Naive thymus-derived CD4-positive, alpha-beta T cell (primary cell): Measurements from ENCODE around the gene KRTAP10-4. TPM values are rescaled to one million over a fixed set of nuclear protein-coding genes. Genes with fewer than 3 reads are reported as not detected.
A peak's percentile ranks its signal among the peaks of the same experiment; 100 is the strongest.
"Not testable (repeated sequence)": the region's sequence is repeated elsewhere in the genome, so short reads cannot be mapped to it uniquely, and the experiment has no call there.

Experiments
- ATAC-seq: fragments of 150-1000 bp; cut with Tn5 transposase; 2 replicates; pipeline ENCODE4 v1.10.0; 2021; ENCODE audit warnings: mild to moderate bottlenecking, moderate library complexity
- CTCF ChIA-PET: fragments of 350-600 bp; sonication (Branson Sonifier 250); formaldehyde crosslinking; loops from one replicate; lab custom pipeline; 2021; ENCODE audit warnings: antibody characterized with exemption; lab: Charles Lee
- POLR2A ChIA-PET: fragments of 350-600 bp; sonication (Branson Sonifier 250); formaldehyde crosslinking; loops from one replicate; lab custom pipeline; 2021; ENCODE audit warnings: antibody characterized with exemption, inconsistent platforms; lab: Charles Lee
- DNase-seq, 9 donors: peaks; one replicate each; pipeline versions ENCODE4 v3.0.0 to v3.0.0-alpha.2; 2020 to 2022; ENCODE audit warnings: mixed read lengths in 1 of 9
- H3K27ac ChIP-seq: one replicate; pipeline ENCODE4 v1.7.0; 2013; ENCODE audit warnings: mild to moderate bottlenecking, low read depth, low read length, moderate library complexity
- H3K27me3 ChIP-seq, 2 donors: one replicate each; pipeline ENCODE4 v1.7.0; 2013; ENCODE audit warnings: low read length in 2 of 2, mild to moderate bottlenecking in 2 of 2, moderate library complexity in 2 of 2; ENCODE audit not compliant: control insufficient read depth in 2 of 2, insufficient read depth in 2 of 2
- H3K36me3 ChIP-seq, 3 experiments: 1 replicate in 2 of 3; 2 replicates in 1 of 3; pipeline ENCODE4 v1.7.0; 2013; ENCODE audit warnings: low read length in 3 of 3, mild to moderate bottlenecking in 3 of 3, moderate library complexity in 1 of 3; ENCODE audit not compliant: insufficient read depth in 3 of 3, control insufficient read depth in 2 of 3
- H3K4me1 ChIP-seq, 2 donors: one replicate each; pipeline ENCODE4 v1.7.0; 2013; ENCODE audit warnings: low read length in 2 of 2, mild to moderate bottlenecking in 2 of 2, moderate library complexity in 1 of 2; ENCODE audit not compliant: control insufficient read depth in 2 of 2, insufficient read depth in 2 of 2
- H3K4me3 ChIP-seq: 2 replicates; pipeline ENCODE4 v1.7.0; 2013; ENCODE audit warnings: mild to moderate bottlenecking, low read length
- H3K9me3 ChIP-seq, 3 experiments: 1 replicate in 2 of 3; 2 replicates in 1 of 3; pipeline ENCODE4 v1.7.0; 2013; ENCODE audit warnings: low read length in 3 of 3; ENCODE audit not compliant: control insufficient read depth in 2 of 3
- H3K27ac Mint-ChIP-seq, 9 donors: one replicate each; pipeline ENCODE4 v1.8.0; 2020 to 2022; ENCODE audit warnings: mixed read lengths in 9 of 9, mild to moderate bottlenecking in 8 of 9, moderate library complexity in 5 of 9, inconsistent platforms in 2 of 9
- H3K27me3 Mint-ChIP-seq, 5 donors: one replicate each; pipeline ENCODE4 v1.8.0; 2021 to 2022; ENCODE audit warnings: mixed read lengths in 5 of 5, mild to moderate bottlenecking in 1 of 5
- H3K36me3 Mint-ChIP-seq, 5 donors: one replicate each; pipeline ENCODE4 v1.8.0; 2020 to 2022; ENCODE audit warnings: mixed read lengths in 5 of 5, mild to moderate bottlenecking in 3 of 5, inconsistent platforms in 1 of 5
- H3K4me1 Mint-ChIP-seq, 7 donors: one replicate each; pipeline ENCODE4 v1.8.0; 2020 to 2022; ENCODE audit warnings: mixed read lengths in 7 of 7, mild to moderate bottlenecking in 3 of 7, inconsistent platforms in 1 of 7
- H3K4me3 Mint-ChIP-seq, 10 donors: one replicate each; pipeline ENCODE4 v1.8.0; 2020 to 2022; ENCODE audit warnings: mild to moderate bottlenecking in 10 of 10, mixed read lengths in 10 of 10, moderate library complexity in 6 of 10, inconsistent platforms in 2 of 10
- H3K9me3 Mint-ChIP-seq, 11 donors: one replicate each; pipeline ENCODE4 v1.8.0; 2020 to 2022; ENCODE audit warnings: mixed read lengths in 11 of 11, mild to moderate bottlenecking in 4 of 11, inconsistent platforms in 1 of 11, moderate library complexity in 1 of 11
- intact Hi-C, 2 donors: fragments of 100-400 bp; cut with micrococcal nuclease; formaldehyde crosslinking; loops; one replicate each; pipeline ENCODE4 v1.15.1; 2023
- polyA plus RNA-seq, 2 donors: library from polyadenylated mRNA; unstranded; fragments of 300-500 nt; fragmentation: Illumina TruSeq; gene quantifications; one replicate each; pipeline ENCODE4 v1.2.3, GENCODE V29; 2021
- total RNA-seq, 6 experiments: library from RNA in 5 of 6; stranded (reverse) in 5 of 6; gene quantifications; 1 replicate in 5 of 6; 2 replicates in 1 of 6; pipeline ENCODE4 v1.2.3 and lab custom pipeline; 2021 to 2026

KRTAP10-4 gene
- total and polyA plus RNA-seq, 7 experiments from 2014 or later: not detected

GRCh38 chr21:44550285-44550684, 23.2 kb upstream of the KRTAP10-4 start:
- Histone ChIP-seq H3K9me3 (peaks cover 5 to 18% (median 8%) of the 10 kb centered on the region in 3 experiments), H3K4me1 (peaks cover 15 to 19% of the 10 kb centered on the region in 2 donors)
- DNase-seq, H3K27me3 ChIP-seq, ATAC-seq, H3K4me3 Mint-ChIP-seq, H3K36me3 ChIP-seq, H3K27ac ChIP-seq, H3K27me3 Mint-ChIP-seq, POLR2A ChIA-PET, H3K4me3 ChIP-seq, CTCF ChIA-PET, intact Hi-C loops, H3K27ac Mint-ChIP-seq: not testable (repeated sequence)
- peaks cover 12 to 56% (median 28%) of the 10 kb centered on the region in 11 donors for H3K9me3 Mint-ChIP-seq
- H3K36me3 Mint-ChIP-seq: peaks cover 22 to 43% (median 30%) of the 10 kb centered on the region in 5 donors
- H3K4me1 Mint-ChIP-seq: peaks cover 16 to 34% (median 30%) of the 10 kb centered on the region in 7 donors

GRCh38 chr21:44550807-44551206, 22.7 kb upstream of the KRTAP10-4 start:
- peaks cover 17 to 39% (median 28%) of the 10 kb centered on the region in 5 donors for H3K36me3 Mint-ChIP-seq
- H3K4me3 ChIP-seq: no peak overlapping the region
- H3K4me1 Mint-ChIP-seq: peaks cover 16 to 34% (median 30%) of the 10 kb centered on the region in 7 donors
- no peak overlapping the region for H3K4me3 Mint-ChIP-seq
- ChIA-PET CTCF (no interaction called here), POLR2A (no interaction called here)
- no peaks in the 10 kb centered on the region for H3K27me3 ChIP-seq
- ATAC-seq: no peak
- no peak for DNase-seq
- H3K27ac ChIP-seq: no peak overlapping the region
- H3K27me3 Mint-ChIP-seq: peaks cover 0 to 8% (median 0%) of the 10 kb centered on the region in 5 donors
- peaks cover 5 to 18% (median 8%) of the 10 kb centered on the region in 3 experiments for H3K9me3 ChIP-seq
- H3K27ac Mint-ChIP-seq: no peak overlapping the region
- H3K4me1 ChIP-seq: peaks cover 15 to 19% of the 10 kb centered on the region in 2 donors
- H3K36me3 ChIP-seq: no peaks in the 10 kb centered on the region
- intact Hi-C loops: no loop called here
- peaks cover 12 to 53% (median 24%) of the 10 kb centered on the region in 11 donors for H3K9me3 Mint-ChIP-seq

GRCh38 chr21:44551340-44551961, 22.1 kb upstream of the KRTAP10-4 start, which contains the start of gene KRTAP10-2:
Gene KRTAP10-2 (minus strand): TSS chr21:44551505. CDS start chr21:44551458, 47 bp downstream.
- no peak within 1 kb of the TSS for H3K4me3 Mint-ChIP-seq
- peaks cover 16 to 34% (median 30%) of the 10 kb centered on the region in 7 donors for H3K4me1 Mint-ChIP-seq
- DNase-seq (no peak), ATAC-seq (no peak)
- H3K36me3 ChIP-seq: no peaks in the 10 kb centered on the region
- H3K9me3 ChIP-seq: peaks cover 4 to 14% (median 8%) of the 10 kb centered on the region in 3 experiments
- ChIA-PET POLR2A (no interaction called here), CTCF (no interaction called here)
- H3K4me3 ChIP-seq: no peak within 1 kb of the TSS
- H3K27me3 Mint-ChIP-seq: peaks cover 0 to 8% (median 0%) of the 10 kb centered on the region in 5 donors
- H3K27me3 ChIP-seq: no peaks in the 10 kb centered on the region
- peaks cover 17 to 39% (median 28%) of the 10 kb centered on the region in 5 donors for H3K36me3 Mint-ChIP-seq
- H3K27ac ChIP-seq: no peak within 1 kb of the TSS
- no peak within 1 kb of the TSS for H3K27ac Mint-ChIP-seq
- intact Hi-C loops: no loop called here
- peaks cover 12 to 48% (median 24%) of the 10 kb centered on the region in 11 donors for H3K9me3 Mint-ChIP-seq
- peaks cover 15 to 19% of the 10 kb centered on the region in 2 donors for H3K4me1 ChIP-seq

- ChIA-PET POLR2A (no interaction called here), CTCF (no interaction called here)
- Histone ChIP-seq H3K4me1 (peaks cover 13 to 15% of the 10 kb centered on the region in 2 donors), H3K36me3 (no peaks in the 10 kb centered on the region), H3K9me3 (peaks cover 0 to 10% (median 2%) of the 10 kb centered on the region in 3 experiments), H3K27me3 (no peaks in the 10 kb centered on the region), H3K4me3 (no peak overlapping the region), H3K27ac (no peak overlapping the region)
- ATAC-seq: no peak
- intact Hi-C loops: no loop called here
- no peak for DNase-seq
- Mint-ChIP-seq H3K4me3 (no peak overlapping the region), H3K27ac (no peak overlapping the region), H3K27me3 (peaks cover 0 to 8% (median 0%) of the 10 kb centered on the region in 5 donors), H3K36me3 (peaks cover 10 to 32% (median 21%) of the 10 kb centered on the region in 5 donors), H3K9me3 (peaks cover 5 to 41% (median 17%) of the 10 kb centered on the region in 11 donors), H3K4me1 (peaks cover 14 to 27% (median 23%) of the 10 kb centered on the region in 7 donors)
Measured at GRCh38 chr21:44552136-44552535, 21.4 kb upstream of the KRTAP10-4 start.

GRCh38 chr21:44552681-44553080, 20.8 kb upstream of the KRTAP10-4 start:
- H3K36me3 ChIP-seq: no peaks in the 10 kb centered on the region
- ATAC-seq (no peak), DNase-seq (no peak)
- POLR2A ChIA-PET: no interaction called here
- Mint-ChIP-seq H3K4me3 (no peak overlapping the region), H3K9me3 (peaks cover 1 to 36% (median 11%) of the 10 kb centered on the region in 11 donors), H3K36me3 (peaks cover 4 to 28% (median 16%) of the 10 kb centered on the region in 5 donors), H3K27me3 (peaks cover 0 to 8% (median 0%) of the 10 kb centered on the region in 5 donors), H3K27ac (no peak overlapping the region), H3K4me1 (peaks cover 8 to 22% (median 18%) of the 10 kb centered on the region in 7 donors)
- peaks cover 7 to 11% of the 10 kb centered on the region in 2 donors for H3K4me1 ChIP-seq
- CTCF ChIA-PET: no interaction called here
- intact Hi-C loops: no loop called here
- no peak overlapping the region for H3K4me3 ChIP-seq
- H3K9me3 ChIP-seq: peaks cover 0 to 10% (median 0%) of the 10 kb centered on the region in 3 experiments
- no peak overlapping the region for H3K27ac ChIP-seq
- no peaks in the 10 kb centered on the region for H3K27me3 ChIP-seq

GRCh38 chr21:44555200-44555875, 18.2 kb upstream of the KRTAP10-4 start:
- no peaks in the 10 kb centered on the region for H3K4me1 ChIP-seq
- POLR2A ChIA-PET: no interaction called here
- CTCF ChIA-PET: no interaction called here
- DNase-seq (no peak), ATAC-seq (no peak)
- Mint-ChIP-seq H3K4me1 (peaks cover 0 to 5% (median 0%) of the 10 kb centered on the region in 7 donors), H3K27ac (peak overlapping the region in 1 of 9 donors; percentile 34), H3K4me3 (no peak overlapping the region), H3K27me3 (peaks cover 0 to 21% (median 2%) of the 10 kb centered on the region in 5 donors), H3K36me3 (peaks cover 0 to 19% (median 10%) of the 10 kb centered on the region in 5 donors), H3K9me3 (peaks cover under 1 to 46% (median 15%) of the 10 kb centered on the region in 11 donors)
- H3K36me3 ChIP-seq: no peaks in the 10 kb centered on the region
- H3K27ac ChIP-seq: no peak overlapping the region
- intact Hi-C loops: no loop called here
- H3K4me3 ChIP-seq: no peak overlapping the region
- H3K27me3 ChIP-seq: no peaks in the 10 kb centered on the region
- H3K9me3 ChIP-seq: peaks cover 0 to 10% (median 0%) of the 10 kb centered on the region in 3 experiments
